ENCODE data around the gene GOLIM4.
"Not testable (repeated sequence)": the region's sequence is repeated elsewhere in the genome, so short reads cannot be mapped to it uniquely, and the experiment has no call there.

GOLIM4 gene

DNA sequence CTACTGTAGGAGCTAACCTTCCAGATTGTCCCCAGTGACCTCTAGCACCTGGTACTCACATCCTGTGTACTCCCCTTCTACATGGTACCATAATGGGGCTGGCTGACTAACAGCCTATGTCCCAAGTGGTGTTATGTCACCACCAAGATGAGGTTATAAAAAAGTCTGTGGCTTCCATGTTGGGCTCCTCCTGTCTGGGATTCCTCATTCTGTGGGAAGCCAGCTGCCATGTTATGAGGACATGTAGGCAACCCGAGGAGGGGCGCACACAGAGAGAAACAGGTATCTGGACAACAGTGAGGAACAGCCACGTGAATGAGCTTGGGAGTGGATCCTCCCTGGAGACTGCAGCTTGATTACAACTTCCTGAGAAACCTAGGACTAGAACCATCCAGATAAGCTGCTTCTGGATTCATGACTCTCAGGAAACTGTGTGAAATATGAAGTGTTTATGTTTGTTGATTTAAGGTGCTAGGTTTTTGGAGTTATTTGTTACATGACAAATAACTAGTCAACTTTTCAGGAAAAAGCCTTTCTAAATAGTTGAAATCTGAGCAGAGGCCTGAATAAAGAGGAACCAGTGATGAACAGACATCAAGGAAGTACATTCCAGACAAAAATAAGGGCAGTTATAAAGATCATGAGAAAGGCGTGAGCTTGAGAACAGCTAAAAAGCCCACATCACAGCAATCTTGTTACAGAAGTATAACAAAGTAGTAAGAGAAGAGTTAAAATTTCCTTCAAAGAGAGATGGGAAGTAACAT lies 21.7 kb downstream of the GOLIM4 start:
- no peak for DNase-seq

DNA sequence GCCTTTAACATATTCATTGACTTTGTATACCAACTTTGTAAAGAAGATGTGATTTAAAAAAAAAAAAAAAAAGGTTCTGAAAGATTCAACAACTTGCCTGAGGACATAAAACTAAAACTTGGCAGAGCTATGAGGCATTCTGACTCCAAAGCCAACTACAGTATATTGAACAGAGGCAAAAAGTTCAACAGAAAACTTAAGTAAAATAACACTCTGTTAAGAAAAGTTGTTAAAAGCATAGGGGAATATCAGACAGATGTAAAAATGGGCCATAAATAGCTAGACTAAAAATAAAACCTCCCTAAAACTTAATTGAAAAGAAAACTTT lies 23.4 kb downstream of the GOLIM4 start:
- DNase-seq: no peak

DNA sequence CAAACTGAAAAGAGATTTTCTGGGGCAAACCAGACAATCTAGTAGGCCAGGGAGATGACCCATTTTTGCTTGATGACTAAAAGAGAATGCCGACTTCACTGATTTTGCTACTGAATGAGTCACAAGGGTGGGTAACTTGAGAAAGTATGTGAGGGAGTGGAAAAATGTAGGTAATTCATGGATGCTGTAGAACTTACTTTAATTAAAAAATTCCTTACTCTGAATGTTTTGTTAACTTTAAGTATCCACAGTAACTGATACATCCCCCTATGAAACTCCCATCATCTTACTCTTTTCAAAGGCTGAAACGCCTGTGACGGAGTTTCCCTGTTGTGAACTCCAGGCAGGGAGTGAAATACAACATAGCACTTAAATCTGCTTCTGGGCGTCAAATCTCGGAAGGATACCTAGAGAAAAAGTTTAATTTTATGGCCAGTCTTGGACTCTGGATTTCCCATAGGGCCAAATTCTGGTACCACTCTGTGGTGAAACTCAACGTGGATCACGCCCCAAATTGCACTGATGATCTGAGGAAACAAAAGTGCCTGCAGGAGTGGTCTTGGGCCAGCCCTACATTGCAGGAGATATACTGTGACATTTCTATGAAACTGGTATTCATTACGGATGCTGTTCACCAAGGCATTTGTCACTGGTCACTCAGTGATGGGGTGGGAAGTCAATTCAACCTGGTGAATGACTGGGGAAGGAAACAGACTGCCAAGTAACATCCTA lies 24.0 kb downstream of the GOLIM4 start:
- DNase-seq: no peak

- no peak for DNase-seq
Measured at GRCh38 chr3:168070919-168071318, 24.8 kb downstream of the GOLIM4 start.

GRCh38 chr3:168068346-168068745 lies 27.4 kb downstream of the GOLIM4 start:
- no peak for DNase-seq

- DNase-seq: no peak
Measured at GRCh38 chr3:168066882-168067281, 28.8 kb downstream of the GOLIM4 start.

DNA sequence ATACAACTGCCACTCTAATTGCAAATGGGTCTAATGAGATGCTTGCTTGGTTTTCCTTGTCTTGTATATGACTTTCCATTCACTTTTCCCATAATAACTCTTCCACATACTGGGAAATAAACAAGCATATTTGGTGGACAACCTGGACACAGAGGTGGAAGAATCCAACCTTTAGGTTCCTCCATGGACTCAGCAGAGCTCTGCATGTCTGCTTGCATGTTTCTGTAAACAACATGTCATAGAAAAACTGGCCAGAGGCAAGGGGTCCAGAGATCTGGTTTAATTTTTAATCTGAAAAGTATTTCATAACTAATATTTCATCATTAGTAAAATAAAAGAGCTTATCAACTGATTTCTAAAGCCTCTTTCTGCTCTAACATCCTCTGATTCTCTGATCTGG lies 30.2 kb downstream of the GOLIM4 start:
- no peak for DNase-seq

DNA sequence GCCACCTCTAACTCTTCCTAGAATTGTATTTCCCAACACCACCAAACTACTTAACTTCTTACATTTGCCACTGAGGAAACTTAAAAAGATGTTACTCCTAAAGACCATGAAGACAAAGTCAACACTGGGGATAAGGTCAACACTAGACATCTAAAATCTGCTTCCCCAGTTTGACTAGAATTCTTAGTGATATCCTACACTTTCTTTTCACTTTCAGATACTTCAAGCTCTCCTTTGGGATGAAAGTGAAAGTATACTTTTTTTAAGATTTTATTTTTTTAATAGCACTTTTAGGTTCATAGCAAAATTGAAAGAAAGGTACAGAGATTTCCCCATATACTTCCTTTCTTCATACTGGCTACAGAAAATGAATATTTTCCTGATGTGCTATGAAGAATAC lies 32.6 kb downstream of the GOLIM4 start:
- DNase-seq: no peak

- DNase-seq: no peak
Measured at GRCh38 chr3:168062679-168063078, 33.0 kb downstream of the GOLIM4 start.

DNA sequence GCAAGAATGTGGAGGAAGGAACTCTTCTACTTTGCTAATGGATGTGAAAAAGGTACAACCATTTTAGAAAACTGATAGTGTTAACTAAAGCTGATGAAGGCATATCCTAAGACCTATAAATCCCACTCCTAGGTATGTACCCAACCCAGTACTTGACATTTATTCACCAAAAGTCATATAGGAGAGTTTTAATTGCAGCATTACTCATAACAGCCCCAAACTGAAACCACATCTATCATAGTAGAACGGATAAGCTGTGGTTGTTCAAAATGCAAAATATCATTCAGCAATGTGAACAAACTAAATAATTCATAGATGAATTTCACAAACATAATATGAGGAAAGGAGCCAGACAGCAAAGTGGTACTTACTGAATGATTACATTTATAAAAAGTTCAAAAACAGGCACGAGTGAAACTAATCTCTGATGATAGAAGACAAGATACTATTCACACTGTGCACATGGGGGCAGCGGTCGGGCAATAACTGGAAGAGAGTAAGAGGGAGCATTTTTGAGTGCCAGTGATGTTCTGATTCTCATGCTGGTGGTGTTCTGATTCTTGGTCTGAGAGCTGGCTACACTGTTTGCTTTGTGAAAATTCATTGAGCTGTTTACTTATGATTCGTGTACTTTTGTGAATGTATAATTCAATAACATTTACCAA lies 34.3 kb downstream of the GOLIM4 start:
- no peak for DNase-seq

GRCh38 chr3:168060317-168060716 lies 35.4 kb downstream of the GOLIM4 start:
- no peak for DNase-seq

- DNase-seq: no peak
Measured at GRCh38 chr3:168058481-168058880, 37.2 kb downstream of the GOLIM4 start.

- DNase-seq: not testable (repeated sequence)
Measured at GRCh38 chr3:168056398-168057230, 39.1 kb downstream of the GOLIM4 start.

DNA sequence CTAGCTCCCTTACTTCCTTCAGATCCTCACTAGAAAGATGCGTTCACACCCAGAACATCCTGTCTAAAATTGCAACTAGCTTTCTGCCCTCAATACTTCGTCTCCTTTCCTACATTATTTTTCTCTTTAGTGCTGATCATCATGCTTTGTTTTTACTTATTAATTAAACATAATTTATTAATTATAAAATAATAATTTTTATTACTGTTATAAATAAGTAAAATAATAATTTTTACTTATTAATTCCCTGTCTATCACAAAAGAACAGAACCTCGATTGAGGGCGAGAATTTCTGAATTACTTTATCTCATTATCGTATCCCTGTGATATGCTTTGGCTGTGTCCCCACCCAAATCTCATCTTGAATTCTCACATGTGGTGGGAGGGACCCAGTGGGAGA lies 41.3 kb downstream of the GOLIM4 start:
- DNase-seq: no peak

DNA sequence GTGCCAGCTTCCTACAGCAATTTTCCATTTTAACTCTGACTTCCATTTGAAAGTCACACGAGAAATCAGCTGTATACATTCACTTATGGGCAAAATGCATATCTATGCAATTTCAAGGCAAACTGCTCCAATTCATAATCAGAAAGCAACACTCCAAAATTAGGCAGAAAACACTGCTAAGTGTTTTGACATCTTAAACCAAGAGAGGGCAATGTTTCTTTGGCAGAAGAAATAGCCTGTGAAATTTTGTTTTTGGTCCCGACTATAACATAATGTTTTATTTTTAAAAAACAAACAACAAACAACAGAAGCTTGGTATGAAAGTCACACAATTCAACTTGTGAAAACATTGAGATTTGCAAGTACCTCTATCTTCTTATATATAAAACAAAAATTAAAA lies 42.6 kb downstream of the GOLIM4 start:
- DNase-seq: peak in 1 of 2 experiments; percentile 18

DNA sequence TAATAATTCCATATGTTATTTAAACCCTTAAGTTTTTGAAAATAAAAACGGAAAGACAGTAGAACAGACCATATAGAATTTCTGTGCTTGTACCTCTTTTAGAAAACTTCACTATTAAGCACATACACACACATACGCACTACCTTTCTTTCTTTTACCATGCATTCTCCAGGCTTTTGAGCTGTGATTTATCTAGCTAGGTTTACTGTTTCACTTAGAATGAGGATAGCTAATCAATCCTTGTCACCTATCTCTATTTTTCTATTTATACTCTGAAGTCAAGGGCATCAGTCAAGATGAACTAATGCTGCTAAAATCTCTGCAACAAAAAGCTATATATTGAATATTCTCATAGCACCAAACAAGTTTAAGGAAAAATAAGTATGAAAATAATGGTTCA lies 43.2 kb downstream of the GOLIM4 start:
- no peak for DNase-seq

- DNase-seq: no peak
Measured at GRCh38 chr3:168051531-168052471, 43.9 kb downstream of the GOLIM4 start.

DNA sequence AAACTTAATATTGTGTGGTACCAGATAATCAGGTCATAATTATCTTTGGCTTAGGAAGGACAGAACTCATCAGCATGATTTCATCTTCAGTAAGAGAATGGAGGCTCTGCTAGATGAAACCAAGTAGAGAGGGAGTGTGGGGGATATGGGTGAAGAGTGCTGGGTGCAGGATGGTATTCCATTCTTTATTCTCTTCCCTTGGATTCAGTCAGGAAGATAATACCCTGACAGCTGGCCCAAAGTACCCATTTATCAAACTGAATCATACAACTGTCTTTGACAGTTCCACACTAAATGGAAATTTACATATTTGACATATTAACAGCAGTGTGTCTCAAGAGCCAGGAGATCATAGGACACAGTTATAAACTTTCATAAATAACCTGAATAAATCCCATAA lies 44.7 kb downstream of the GOLIM4 start:
- no peak for DNase-seq

DNA sequence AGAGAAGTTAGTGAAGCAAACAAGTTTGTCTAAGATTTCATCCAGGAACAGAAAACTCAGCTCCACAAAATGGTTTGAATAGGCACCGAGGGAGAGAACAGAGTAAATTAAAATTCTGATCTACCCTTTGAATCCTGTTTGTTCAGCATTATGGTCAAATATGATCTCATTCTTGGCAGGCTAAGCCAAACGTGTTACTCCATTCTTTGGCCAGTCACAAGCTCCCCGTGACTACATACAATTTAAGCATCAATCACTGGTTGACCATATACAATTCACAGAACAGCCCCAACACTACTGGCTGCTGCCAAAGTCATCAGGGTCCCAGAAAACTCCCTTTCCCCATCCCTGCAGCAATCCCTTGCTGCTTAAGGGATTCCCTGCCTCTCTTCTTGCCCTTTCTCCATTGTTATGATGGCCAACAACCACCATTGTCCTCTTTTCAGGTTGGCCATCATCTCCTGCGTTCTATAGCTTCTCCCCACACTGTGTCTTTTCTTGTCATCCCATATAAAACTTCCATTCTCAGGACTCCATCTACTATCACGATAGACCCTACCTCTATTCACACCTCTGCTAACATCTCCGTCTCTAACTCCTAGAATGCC lies 46.3 kb downstream of the GOLIM4 start:
- DNase-seq: no peak

GRCh38 chr3:168048414-168049330 lies 47.1 kb downstream of the GOLIM4 start:
- peak; percentile 12 to 18 for DNase-seq
